MM.1S (cell line): Measurements from ENCODE around the gene TRIM8.

Experiments
- DNase-seq: peaks from one replicate; pipeline ENCODE4 v3.0.0-alpha.2; 2015
- H2AFZ ChIP-seq: fragments of 300-600 bp; sonication (generic); 2 replicates; pipeline ENCODE4 v1.6.0; 2016; ENCODE audit warnings: antibody characterized with exemption, low read length
- H3F3A ChIP-seq: fragments of 300-600 bp; sonication (generic); 2 replicates; pipeline ENCODE4 v1.6.1; 2016; ENCODE audit warnings: mild to moderate bottlenecking, antibody characterized with exemption, low read length, moderate library complexity, mixed read lengths; ENCODE audit not compliant: insufficient read depth
- H3K27ac ChIP-seq: fragments of 300-600 bp; sonication (generic); 2 replicates; pipeline ENCODE4 v1.5.1; 2016; ENCODE audit warnings: mild to moderate bottlenecking, low read length
- H3K27me3 ChIP-seq: fragments of 300-600 bp; sonication (generic); replicated peaks from 2 replicates; pipeline ENCODE4 v1.6.0; 2016; ENCODE audit warnings: low read length; ENCODE audit not compliant: insufficient read depth
- H3K36me3 ChIP-seq: fragments of 300-600 bp; sonication (generic); replicated peaks from 2 replicates; pipeline ENCODE4 v1.6.1; 2016; ENCODE audit warnings: mild to moderate bottlenecking, low read length, mixed read lengths; ENCODE audit not compliant: insufficient read depth
- H3K4me1 ChIP-seq: fragments of 300-600 bp; sonication (generic); 2 replicates; pipeline ENCODE4 v1.6.1; 2016; ENCODE audit warnings: low read length, mixed read lengths
- H3K4me2 ChIP-seq: fragments of 300-600 bp; sonication (generic); 2 replicates; pipeline ENCODE4 v1.6.0; 2016; ENCODE audit warnings: low read depth, low read length
- H3K4me3 ChIP-seq: fragments of 300-600 bp; sonication (generic); 2 replicates; pipeline ENCODE4 v1.5.1; 2016; ENCODE audit warnings: low read length, mixed read lengths
- H3K79me2 ChIP-seq: fragments of 300-600 bp; sonication (generic); 2 replicates; pipeline ENCODE4 v1.6.1; 2016; ENCODE audit warnings: mixed run types, low read length, mixed read lengths
- H3K9ac ChIP-seq: fragments of 300-600 bp; sonication (generic); 2 replicates; pipeline ENCODE4 v1.6.1; 2016; ENCODE audit warnings: low read length, mixed read lengths
- H3K9me2 ChIP-seq: fragments of 300-600 bp; sonication (generic); replicated peaks from 2 replicates; pipeline ENCODE4 v1.6.1; 2016; ENCODE audit warnings: mild to moderate bottlenecking, low read length, mixed read lengths; ENCODE audit not compliant: insufficient read depth
- H3K9me3 ChIP-seq: fragments of 300-600 bp; sonication (generic); replicated peaks from 2 replicates; pipeline ENCODE4 v1.6.1; 2016; ENCODE audit warnings: mild to moderate bottlenecking, low read length, mixed read lengths; ENCODE audit not compliant: insufficient read depth
- H4K20me1 ChIP-seq: fragments of 300-600 bp; sonication (generic); 2 replicates; pipeline ENCODE4 v1.6.1; 2016; ENCODE audit warnings: mild to moderate bottlenecking, low read length, moderate library complexity, mixed read lengths; ENCODE audit not compliant: insufficient read depth
- EZH2 ChIP-seq: fragments of 300-600 bp; sonication (generic); optimal IDR thresholded peaks from 2 replicates; pipeline ENCODE3; 2017; ENCODE audit warnings: low read depth, mild to moderate bottlenecking, antibody characterized with exemption, low read length, mixed read lengths
- EZH2phosphoT487 ChIP-seq: fragments of 300-600 bp; sonication (generic); IDR thresholded peaks from 2 replicates; pipeline ENCODE4 v1.6.1; 2018; ENCODE audit warnings: antibody characterized with exemption, low read length
- TF ChIP-seq, protein P1 (sequence below): fragments of 300-600 bp; sonication (generic); IDR thresholded peaks from 2 replicates; pipeline ENCODE4 v1.5.1; 2016; ENCODE audit warnings: antibody characterized with exemption, low read length, mixed read lengths

The TRIM8 gene

GRCh38 chr10:102631525-102632393 lies 12.5 kb upstream of the TRIM8 start:
- no peak overlapping the region for H3K9ac ChIP-seq
- no peak overlapping the region for H3K4me2 ChIP-seq
- H3K27ac ChIP-seq: no peak overlapping the region

GRCh38 chr10:102632394-102633111 lies 11.7 kb upstream of the TRIM8 start:
- H3K79me2 ChIP-seq: no peaks in the 10 kb centered on the region
- H3K9me2 ChIP-seq: no peaks in the 10 kb centered on the region
- TF ChIP-seq EZH2 (no peak), EZH2phosphoT487 (no peak)
- TF ChIP-seq, protein P1, sequence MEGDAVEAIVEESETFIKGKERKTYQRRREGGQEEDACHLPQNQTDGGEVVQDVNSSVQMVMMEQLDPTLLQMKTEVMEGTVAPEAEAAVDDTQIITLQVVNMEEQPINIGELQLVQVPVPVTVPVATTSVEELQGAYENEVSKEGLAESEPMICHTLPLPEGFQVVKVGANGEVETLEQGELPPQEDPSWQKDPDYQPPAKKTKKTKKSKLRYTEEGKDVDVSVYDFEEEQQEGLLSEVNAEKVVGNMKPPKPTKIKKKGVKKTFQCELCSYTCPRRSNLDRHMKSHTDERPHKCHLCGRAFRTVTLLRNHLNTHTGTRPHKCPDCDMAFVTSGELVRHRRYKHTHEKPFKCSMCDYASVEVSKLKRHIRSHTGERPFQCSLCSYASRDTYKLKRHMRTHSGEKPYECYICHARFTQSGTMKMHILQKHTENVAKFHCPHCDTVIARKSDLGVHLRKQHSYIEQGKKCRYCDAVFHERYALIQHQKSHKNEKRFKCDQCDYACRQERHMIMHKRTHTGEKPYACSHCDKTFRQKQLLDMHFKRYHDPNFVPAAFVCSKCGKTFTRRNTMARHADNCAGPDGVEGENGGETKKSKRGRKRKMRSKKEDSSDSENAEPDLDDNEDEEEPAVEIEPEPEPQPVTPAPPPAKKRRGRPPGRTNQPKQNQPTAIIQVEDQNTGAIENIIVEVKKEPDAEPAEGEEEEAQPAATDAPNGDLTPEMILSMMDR: no peak
- H3F3A ChIP-seq: no peaks in the 10 kb centered on the region
- H3K4me1 ChIP-seq: no peaks in the 10 kb centered on the region
- no peak overlapping the region for H3K4me3 ChIP-seq
- H3K9me3 ChIP-seq: no peaks in the 10 kb centered on the region
- no peak overlapping the region for H3K27ac ChIP-seq
- H3K27me3 ChIP-seq: no peaks in the 10 kb centered on the region
- no peaks in the 10 kb centered on the region for H4K20me1 ChIP-seq
- H3K4me2 ChIP-seq: no peak overlapping the region
- H3K9ac ChIP-seq: no peak overlapping the region
- H2AFZ ChIP-seq: no peak overlapping the region
- DNase-seq: no peak
- no peaks in the 10 kb centered on the region for H3K36me3 ChIP-seq

More at GRCh38 chr10:102631525-102632393, 12.5 kb upstream of the TRIM8 start:
- Histone ChIP-seq H3K9me2 (no peaks in the 10 kb centered on the region), H3K79me2 (no peaks in the 10 kb centered on the region), H4K20me1 (no peaks in the 10 kb centered on the region), H3K4me1 (no peaks in the 10 kb centered on the region), H2AFZ (no peak overlapping the region), H3K36me3 (no peaks in the 10 kb centered on the region), H3F3A (no peaks in the 10 kb centered on the region), H3K27me3 (no peaks in the 10 kb centered on the region), H3K9me3 (no peaks in the 10 kb centered on the region), H3K4me3 (no peak overlapping the region)
- no peak for DNase-seq
- no peak for TF ChIP-seq EZH2phosphoT487
- TF ChIP-seq, protein P1: no peak
- TF ChIP-seq EZH2: no peak

- Histone ChIP-seq H3K4me3 (no peak overlapping the region), H3K9ac (no peak overlapping the region), H3K9me2 (no peaks in the 10 kb centered on the region), H4K20me1 (no peaks in the 10 kb centered on the region), H3K9me3 (no peaks in the 10 kb centered on the region), H3K27ac (no peak overlapping the region), H3K4me1 (no peaks in the 10 kb centered on the region), H3K79me2 (no peaks in the 10 kb centered on the region), H3K4me2 (no peak overlapping the region), H3K27me3 (no peaks in the 10 kb centered on the region), H3F3A (no peaks in the 10 kb centered on the region), H3K36me3 (no peaks in the 10 kb centered on the region), H2AFZ (no peak overlapping the region)
- no peak for DNase-seq
- no peak for TF ChIP-seq EZH2phosphoT487
- TF ChIP-seq, protein P1: no peak
- TF ChIP-seq EZH2: no peak
Observed at GRCh38 chr10:102633287-102633686, 11.0 kb upstream of the TRIM8 start.
